Measurements from ENCODE around the gene ST3GAL6.

The ST3GAL6 gene, protein sequence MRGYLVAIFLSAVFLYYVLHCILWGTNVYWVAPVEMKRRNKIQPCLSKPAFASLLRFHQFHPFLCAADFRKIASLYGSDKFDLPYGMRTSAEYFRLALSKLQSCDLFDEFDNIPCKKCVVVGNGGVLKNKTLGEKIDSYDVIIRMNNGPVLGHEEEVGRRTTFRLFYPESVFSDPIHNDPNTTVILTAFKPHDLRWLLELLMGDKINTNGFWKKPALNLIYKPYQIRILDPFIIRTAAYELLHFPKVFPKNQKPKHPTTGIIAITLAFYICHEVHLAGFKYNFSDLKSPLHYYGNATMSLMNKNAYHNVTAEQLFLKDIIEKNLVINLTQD

DNA sequence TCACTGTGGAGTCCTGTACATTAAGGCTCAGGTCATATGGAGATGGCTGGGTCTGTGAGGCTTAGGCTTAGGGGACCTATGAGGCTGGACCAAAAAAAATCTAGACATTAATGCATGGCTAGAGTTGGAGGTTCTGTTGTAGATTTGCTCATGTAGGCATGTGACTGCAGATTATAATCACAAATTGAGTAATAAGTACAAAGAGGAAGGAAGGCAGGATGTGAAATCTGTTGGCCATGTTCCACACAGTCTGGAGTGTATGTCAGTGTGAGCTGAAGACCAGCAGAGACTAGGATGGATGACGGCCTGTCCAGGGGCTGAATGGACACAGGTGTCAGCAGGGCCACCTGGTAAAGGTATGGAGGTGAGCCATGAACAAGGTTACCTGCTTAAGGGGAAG is at the start of gene ST3GAL6:
ST3GAL6 (plus strand) TSS at position 265 of the 400 bp plus-strand sequence. CDS start 5,101 bp downstream, outside the sequence.
- no peak for DNase-seq

DNA sequence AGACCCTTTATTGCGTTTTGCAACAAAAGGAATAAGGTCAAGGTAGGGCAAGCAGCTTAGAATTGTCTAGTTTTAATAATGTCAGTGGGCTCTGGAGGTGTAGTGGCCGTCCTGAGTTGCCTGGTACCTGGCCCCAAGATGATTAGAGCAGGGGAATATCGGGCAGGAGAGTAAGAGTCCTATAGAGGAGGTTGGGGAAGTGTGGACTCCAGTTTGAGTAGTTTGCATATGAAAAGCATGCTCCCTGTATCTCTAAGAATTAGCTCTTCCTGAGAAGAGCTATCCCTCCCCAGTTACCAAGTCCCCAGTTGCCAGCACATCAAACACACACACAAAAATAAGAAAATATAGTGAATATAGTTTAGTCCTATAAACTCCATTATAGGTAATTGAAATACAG is 49.2 kb upstream of the ST3GAL6 start:
- DNase-seq, result no peak

DNA sequence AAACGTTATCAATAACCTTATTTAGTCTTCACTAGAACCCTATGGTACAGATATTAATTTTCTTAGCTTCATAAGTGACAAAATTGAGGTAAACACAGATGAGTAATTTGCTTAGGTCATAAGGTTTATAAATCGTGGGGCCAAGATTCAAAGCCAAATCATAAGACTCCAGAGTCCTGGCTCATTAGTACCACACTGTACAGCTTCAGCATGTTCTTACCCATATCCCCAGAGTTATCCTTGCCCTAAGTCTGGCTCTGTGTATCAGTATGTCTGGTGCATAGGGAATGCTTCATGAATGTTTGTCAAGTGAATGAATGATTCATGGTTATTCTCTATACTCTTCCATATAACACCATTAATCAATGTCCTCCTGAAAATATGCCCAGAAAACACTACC is 45.6 kb upstream of the ST3GAL6 start:
- no peak for DNase-seq

DNA sequence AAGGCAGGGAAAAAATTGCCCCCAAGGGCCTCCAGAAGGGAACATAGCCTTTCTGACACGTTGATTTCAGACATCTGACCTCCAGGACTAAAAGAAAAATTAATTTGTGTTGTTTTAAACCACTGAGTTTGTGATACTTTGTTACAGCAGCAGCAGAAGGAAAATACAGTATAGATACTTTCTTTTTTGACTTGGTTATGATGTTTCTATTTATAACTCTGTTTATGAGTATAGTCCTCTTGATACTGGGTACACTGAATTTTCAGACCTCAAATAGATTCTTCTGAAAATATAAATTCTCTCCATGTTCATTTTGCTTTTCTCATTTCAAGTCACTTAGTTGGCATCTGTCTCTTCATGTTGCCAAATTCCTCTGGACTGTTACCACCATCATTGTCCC is 44.4 kb upstream of the ST3GAL6 start:
- DNase-seq, result no peak

DNA sequence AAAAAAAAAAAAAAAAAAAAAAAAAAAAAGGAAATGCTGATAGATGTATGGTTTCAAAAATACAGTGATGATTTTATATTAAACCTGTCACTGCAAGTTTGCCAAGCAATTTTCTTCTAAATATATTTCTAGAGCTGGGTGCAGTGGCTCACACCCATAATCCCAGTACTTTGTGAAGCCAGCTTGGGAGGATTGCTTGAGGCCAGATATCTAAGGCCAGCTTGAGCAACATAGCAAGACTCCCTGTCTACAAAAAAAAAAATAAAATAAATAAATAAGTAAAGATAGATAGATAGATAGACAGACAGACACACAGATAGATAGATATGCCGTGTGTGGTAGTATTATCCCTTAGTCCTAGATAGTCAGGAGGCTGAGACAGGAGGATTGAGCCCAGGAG is 41.4 kb upstream of the ST3GAL6 start:
- no peak for DNase-seq

DNA sequence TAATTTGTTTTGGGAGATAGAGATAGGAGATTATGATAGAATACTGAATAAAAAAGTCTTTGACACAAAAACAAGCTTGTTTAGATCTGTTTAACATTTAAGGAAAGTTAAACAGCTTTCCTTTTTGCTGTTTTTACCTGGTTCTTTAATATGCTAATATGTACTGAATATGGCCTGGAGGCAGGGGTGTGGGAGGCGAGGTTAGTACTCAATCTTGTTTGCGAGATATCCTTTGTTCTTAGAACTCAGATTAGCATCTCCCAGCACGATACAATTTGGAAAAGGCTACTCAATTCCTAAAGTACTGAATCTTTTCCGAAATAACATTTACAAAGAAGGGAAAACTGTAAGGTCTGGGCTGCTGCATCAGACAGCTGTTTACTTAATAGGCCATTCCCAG is 40.8 kb upstream of the ST3GAL6 start:
- no peak for DNase-seq

DNA sequence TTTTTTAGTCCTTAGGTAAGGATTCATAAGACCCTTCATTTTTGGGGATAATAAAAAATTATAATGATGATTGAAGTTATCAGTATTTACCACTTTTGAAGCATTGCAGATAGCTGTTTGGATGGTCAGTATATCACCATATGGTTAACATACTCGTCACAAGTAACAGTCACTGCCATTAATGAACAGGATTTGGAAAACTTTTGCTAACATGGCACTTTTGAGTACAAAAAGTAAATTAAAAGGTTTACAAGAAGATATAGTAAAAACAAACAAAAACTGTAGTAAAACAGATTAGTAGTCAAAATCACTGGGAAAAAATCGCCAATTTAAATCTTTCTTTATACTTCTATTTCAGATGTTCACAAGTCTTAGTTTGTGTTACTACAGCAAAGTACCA is 37.8 kb upstream of the ST3GAL6 start:
- no peak for DNase-seq

DNA sequence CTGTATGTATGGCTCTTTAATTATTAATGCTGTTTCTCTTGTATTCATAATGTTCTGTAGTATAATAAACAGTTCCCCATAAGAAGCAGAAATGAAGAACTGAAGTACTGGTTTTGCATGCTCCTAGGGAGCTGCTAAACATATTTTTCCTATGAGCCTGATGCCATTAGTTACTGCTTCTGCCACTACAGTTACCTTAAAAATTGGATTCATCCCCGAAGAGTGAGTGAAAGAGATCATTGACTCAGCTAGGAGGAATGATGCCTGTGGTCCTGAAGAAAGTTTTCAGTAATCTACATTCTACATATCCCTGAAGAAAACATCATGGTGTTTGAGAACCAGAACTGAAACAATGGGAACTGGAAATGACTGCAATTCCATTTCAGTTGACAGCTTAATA is 37.1 kb upstream of the ST3GAL6 start:
- no peak for DNase-seq

DNA sequence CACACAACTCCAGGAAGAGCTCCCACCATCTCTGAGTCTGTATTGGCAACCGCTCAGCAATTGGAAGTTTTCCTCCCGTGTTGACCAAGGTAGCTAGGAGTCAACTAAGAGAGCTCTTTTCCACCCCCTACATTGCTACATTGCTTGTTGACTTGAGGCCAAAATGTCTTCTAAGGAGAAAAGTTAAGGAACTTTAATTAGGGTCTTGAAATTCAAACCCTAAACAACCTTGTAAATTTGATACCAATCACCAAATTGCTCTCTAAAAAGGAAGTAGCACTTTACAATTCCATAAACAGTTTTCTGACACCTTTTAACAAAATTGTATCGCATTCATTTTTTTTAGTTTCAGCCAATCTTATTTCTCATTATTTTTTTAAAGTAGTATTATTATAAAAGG is 35.5 kb upstream of the ST3GAL6 start:
- no peak for DNase-seq

DNA sequence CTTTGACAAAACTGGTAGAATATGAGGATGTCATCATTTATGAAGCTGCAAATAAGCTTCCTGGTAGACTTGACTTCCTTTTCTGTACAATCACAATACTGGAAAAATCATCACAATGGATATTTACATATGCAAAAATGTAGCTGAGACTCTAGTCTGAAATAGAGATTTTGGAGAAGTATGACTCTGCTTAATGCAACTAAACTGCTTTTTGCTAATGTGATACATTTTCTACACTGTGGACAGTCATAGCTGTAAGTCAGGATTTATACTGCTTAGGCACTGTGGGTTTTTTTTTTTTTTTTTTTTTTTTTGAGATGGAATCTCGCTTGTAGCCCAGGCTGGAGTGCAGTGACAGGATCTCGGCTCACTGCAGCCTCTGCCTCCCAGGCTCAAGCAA is 34.5 kb upstream of the ST3GAL6 start:
- DNase-seq, result no peak

DNA sequence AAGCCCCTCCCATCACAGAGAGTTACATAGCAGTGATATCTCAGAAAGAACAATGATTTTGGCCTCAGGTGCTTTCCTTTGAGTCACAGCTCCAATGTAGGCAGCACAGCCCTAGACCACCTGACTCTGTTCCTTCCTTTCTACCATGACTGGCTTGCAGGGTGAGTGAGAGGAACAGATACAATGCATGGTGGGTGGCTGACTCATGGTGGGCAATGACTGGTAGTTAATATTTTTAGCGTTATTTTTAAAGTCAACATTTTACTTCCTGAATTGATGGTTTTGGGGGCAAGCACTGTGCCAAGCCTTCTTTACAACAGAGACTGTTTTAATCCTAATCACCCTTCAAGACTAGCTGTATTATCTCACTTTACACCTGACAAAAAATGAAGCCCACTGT is 32.8 kb upstream of the ST3GAL6 start:
- peak; percentile 24 for DNase-seq

DNA sequence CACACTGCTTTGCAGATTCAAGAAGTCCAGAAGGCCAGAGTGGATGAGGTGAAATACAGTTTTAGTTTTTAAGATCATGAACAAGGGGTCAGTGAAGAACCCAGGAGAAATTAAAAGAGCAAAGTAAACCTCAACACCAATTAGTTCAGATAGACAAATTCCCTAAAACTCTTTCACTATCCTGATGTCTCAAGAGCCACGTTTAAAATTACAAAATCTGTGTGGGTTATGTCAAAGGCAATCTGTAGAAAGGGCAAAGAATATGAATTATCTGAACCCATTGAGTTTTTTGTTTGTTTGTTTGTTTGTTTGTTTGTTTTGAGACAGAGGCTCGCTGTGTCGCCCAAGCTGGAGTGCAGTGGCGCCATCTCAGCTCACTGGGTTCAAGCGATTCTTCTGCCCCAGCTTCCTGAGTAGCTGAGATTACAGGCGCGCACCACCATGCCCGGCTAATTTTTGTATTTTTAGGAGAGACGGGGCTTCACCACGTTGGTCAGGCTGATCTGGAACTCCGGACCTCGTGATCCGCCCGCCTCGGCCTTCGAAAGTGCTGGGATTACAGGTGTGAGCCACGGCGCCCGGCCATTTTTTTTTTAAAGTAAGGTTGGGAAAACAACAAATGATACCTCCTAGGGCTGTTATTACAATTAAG is 32.1 kb upstream of the ST3GAL6 start:
- DNase-seq, result no peak

DNA sequence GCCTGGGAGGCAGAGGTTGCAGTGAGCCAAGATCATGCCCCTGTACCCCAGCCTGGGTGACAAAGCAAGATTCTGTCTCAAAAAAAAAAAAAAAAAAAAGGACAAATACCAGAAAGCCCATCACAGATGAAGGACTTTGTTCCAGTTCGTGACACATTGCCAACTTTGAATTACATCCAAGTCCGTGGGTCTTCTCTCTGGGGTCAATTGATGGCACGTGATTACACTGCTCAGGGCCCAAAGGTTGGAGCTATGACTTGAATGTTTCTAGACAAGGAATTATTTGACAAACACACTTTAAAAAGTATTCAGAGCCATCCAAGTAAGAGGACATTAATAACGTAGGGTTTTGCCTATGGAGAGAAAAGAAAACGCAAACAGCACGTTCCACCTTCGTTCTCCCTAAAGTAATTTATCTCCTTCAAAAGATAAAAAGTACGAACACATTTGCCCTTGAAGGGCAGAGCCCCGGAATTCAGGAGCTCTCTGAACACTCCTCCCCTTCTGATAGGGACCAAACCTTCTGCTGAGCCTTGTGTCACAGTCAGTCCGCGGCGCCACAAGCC is 31.3 kb upstream of the ST3GAL6 start:
- no peak for DNase-seq

DNA sequence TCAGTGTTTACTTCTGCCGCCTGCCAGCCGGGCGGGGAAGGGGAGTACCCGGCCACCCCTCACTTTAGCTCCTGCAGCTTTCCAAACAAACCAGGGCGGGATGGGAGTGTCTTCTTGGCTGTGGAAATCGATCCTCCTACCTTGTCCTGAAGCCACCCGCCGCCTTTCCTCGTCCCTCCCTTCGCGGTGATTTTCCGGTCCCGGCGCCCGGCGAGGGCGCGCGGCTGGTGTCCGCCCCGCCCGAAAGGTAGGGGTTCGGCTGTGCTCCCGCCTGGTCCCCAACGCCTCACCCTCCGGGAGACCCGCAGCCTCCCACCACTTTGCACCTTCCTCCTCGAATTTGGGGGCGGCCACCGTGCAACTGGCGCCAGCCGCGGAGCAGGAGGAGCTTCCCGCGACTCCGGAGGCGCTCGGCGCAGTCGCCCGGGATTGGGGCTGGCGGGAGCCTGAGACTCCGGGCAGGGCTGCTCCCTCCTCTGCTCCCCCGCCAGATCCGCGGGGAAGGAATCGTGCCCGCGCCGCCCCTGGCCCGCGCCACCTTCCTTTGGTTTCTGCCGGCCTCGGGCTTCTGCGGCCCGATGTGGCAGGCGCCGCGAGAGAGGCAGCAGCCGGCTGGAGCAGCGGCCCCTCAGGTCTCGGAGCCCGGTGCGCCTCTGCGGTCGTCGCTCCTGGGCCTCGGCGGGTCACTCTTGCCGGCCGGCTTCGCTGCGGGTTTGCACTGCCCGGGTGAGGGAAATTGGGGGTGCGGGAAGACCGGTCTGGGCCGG is 30.7 kb upstream of the ST3GAL6 start:
- DNase-seq, result peak; percentile 36

DNA sequence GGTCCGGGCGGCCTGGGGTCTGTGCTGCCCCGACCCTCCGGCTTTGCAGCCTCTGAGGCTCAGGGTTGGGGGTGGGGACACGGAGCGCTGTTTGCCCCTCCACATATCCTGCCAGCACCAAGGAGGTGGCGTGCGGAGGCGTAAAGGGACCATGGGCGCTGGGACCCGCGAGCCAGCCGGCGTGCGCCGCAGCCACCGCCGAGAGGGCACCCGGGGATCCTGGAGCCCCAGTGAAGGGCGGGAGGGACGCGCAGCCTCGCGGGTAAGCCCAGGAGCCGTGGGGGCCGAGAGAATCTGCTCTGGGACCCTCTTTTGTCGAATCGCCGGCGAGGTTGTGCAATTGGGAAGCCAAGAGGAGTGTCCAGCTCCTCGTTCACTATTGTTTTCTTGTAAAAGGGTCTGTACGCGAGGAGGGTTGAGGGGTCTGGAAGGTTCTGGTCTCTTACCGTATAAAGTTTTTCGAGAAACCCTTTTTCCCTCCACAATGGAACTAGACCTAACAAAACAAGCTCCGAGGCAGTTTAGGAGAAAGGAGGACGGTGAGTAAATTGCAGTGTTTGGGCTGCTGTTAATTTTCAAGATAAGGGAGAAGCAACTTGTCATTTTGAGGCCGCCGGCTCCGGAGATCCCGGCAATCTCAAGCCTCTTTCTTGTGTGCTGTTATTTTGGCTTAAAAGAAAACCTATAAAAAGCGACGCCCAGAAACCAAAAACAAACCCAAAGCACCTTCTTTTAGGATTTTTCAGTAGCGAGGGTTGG is 29.9 kb upstream of the ST3GAL6 start:
- DNase-seq, result peak; percentile 35

DNA sequence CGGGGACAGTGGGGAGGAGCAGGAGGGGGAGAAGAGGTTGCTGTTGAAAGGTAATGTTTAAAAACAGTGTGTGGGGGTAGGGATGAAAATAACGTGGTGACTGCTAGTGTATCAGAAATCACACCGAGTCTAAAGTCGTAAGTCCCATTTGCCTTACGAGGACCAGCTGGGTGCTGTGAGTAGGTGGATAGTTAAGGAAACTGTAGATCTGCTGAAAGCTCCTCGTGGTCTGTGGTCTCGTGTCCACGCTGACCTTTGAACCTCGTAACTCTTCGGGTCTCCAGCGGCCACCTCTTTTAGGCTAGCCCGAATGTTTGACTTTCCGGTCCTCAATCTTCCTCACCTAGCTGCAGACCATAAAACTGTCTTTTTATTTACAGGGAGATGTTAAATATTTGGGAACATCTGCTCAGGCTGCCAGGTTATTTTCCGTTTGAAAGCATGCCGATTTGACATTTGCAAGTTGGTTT is 29.3 kb upstream of the ST3GAL6 start:
- no peak for DNase-seq

DNA sequence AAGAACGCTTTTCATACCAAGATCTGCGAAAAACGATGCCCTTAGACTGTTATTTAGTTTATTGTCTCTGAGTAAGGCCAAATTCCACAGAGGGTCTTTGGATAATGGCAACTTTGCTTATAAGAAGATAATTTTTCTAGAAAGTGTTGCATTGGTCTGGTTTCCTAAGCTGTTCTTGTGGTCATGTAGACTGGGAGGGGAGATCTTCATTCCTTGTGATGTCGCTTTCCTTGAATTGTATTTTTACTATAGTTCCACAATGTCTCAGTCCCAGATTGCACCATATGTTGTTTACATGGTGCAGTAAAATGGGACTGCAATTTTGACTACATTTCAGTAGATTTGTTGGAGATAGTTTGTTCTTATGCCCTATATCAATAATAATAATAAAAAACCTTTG is 28.8 kb upstream of the ST3GAL6 start:
- no peak for DNase-seq

DNA sequence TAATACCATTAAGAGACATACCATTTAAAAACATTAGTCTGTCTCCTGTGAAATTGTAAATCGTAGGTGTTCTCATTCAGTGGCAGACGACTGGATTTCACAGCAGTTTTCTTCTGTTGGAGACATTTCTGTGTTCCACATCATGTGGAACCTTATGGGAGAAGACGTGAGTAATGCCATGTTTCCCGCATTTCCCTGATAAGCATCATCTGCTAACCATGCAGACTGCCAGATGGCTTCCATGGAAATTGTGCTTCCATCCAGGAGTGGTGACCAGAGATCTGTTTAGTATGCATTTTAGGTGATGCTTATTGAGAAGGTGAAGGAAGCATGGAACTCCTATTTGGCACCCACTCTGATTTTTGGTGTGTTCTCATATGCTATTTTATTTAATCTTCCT is 28.4 kb upstream of the ST3GAL6 start:
- no peak for DNase-seq

DNA sequence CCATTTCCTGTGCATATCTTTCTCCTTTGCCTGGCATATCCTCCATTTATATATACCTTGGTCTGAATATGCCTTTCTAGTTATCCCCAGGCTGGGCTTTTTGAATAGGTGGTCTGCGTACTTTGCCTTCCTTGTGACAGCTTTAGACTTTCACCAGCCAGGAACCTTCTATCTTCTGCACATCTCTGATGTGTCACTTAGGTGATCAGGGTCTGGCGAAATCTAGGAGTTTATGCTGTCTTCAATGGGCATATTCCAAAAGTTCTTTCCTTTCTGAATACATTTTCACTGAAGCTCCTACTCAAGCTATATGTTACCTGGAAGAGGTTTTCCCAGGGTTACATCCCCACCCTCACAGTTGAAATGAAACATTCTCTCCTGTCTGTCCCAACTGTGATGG is 27.8 kb upstream of the ST3GAL6 start:
- DNase-seq, result no peak

DNA sequence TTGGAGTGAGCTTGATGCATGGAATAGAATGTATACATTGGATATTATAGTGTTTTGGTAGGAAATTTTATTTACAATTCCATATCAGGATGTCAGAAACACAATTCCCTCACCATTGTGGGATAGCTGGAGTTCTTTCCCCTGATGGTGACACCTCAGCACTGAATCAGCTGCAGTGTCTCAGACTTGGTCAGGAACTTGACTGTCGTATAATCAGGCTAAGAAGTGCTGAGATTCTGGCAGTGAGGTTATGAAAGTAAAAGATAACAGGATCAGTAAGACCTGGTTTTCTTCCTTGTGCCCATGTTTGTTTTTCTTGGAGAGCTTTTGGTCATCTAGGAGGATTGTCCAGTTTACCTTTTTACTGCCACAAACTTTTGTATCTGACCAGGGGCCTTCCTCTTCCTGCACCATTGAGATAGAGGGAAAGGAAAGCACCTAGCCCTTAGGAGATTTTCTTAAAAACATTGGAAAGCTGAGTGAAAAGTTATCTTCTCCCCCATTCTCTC is 27.3 kb upstream of the ST3GAL6 start:
- DNase-seq, result no peak

DNA sequence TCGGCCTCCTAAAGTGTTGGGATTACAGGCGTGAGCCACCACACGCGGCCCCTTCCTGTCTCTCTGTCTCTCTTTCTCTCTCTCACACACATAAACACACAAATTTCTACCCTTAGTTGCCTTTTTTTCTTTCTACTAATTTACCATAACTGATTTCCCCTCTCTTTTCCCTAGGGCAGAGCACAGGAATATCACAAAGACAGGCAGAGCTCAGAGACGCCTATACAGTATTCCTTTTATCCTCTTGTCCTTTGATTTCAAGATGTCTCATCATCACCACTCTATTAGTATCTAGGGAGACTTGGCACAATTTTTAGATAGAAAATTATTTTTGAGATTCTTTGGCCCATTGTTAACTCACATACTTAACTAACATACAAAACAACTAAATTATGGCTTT is 25.8 kb upstream of the ST3GAL6 start:
- no peak for DNase-seq

DNA sequence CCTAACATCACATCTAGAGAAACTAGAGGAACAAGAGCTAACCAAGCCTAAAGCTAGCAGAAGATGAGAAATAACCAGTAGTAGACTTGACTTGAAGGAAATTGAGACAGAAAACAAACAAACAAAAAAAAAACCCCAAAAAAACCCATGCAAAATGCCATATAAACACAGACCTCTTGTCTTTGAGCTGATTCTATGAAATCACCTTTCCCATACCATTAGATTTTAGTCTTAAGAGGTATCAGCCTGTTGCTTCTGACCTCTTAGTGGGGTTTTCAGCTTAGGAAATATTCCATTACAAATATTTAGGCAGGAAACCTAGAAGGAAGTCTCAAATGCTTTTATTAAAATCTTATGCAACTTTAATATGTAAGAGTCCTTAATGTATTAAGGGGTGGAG is 23.9 kb upstream of the ST3GAL6 start:
- DNase-seq, result no peak

DNA sequence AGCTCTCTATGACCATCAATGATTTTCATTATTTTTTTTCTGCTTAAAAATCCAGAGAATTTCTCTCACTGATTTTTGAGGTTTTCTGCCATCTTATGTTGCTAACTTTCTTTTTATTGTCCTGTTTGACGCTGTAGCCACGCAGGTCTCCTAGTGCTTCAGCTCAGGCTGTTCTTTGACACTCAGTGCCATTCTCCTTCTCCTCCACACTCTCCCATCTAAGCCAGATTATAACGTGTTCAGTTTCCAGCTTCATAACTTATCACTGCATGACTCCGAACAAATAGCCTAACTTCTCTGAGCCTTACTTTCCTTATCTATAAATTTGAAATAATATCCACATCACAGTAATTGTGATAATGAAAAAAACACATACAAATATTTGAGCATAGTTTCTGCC is 22.8 kb upstream of the ST3GAL6 start:
- no peak for DNase-seq
